NCI-H524 (cell line): ENCODE results near the gene LYRM9.
"Not testable (repeated sequence)": the region's sequence is repeated elsewhere in the genome, so short reads cannot be mapped to it uniquely, and the experiment has no call there.

Experiments used
- DNase-seq, 2 experiments: peaks; one replicate each; lab custom pipeline; 2025; lab: John Stamatoyannopoulos, UW

The LYRM9 gene

DNA sequence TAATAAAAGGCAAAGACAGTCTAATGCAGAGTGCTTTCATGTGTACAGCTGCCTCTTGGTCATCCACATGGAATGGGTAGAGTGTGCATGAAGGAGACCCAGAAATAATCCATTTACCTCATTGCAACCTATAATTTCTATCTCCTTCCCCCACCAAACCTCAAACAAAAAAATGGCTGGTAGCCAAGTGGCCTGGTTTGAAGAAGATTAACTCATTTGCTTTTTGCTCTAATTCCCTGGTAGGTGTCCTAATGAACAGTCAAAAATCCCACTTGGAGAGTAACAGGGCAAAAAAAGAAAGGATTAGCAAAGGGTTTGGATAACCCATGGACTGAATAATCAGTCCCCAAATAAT is 13.0 kb upstream of the LYRM9 start:
- peak; percentile 39 to 51 for DNase-seq

DNA sequence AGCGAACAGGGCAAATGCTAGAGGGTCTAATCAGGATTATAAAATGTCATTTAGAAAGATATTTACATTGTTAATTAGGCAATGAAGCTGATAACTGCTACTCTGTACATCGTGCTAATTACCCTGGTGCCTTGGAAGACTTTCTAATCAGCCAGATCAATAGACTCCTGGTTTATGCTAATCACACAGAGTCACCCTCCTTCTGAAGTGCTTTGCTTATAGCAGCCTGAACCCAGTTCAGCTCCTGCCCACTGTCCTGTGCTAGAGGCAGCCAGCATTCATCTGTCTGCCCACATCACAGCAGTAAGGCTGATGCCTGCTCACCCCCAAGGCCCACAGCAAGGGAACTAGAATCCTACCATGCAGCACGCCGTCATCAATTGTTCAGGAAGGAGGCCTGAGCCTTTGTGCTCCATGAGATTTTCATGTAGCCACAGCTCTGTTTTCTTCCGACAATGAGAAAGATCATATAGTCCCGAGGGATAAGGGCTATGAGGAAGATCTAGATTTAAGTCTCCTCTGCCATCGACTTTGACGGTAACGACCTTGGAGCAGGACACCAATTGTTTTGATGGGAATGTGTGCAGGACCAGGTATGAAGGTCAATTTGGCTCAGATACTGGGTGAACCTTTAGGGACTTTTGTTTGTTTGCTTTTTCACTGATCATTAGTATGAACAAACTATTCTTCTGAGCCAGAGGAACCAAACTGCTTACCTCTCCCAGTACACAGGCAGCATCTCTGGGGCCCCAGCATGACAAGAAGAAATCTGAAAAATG is 12.5 kb upstream of the LYRM9 start:
- DNase-seq = no peak

DNA sequence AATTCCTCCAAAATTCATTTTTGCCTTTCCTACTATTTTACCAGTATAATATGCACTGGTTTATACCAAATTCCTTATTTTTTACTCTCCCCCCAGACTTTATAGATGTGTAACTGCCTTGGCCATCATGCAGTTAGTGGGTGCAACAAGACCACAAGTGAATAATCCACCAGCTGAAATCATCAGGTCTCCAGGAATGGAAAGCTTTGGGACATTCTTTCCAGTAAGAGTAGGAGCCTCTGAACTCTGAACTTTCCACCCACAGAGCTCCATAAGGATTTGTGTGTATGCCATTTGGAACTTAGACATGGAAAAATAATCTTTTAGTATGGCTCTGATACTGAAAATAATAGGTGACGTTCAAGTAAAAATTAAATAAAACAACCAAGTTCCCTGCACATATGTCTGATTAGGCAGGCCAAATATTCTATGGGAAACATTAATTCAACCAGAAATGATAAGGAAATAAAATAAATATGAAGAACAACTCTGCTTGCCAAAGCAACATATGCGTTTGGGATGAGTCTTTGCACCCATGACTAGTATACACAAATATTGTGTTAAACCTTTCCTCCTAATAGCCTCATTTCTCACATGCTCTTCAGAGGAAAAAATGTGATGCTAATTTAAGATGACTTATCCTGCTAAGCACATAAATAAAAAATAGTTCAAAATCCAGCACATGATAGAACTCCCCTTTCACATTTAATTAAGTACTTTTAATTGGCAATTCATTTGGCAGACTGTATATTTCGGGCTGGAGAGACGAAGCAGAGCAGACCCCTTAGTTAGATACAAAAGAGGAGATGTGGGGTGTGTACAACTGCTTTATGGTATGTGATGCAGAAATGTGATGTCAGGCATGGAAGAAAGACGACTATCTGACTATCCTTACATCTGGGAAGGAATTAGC is 11.6 kb upstream of the LYRM9 start:
- DNase-seq = no peak

DNA sequence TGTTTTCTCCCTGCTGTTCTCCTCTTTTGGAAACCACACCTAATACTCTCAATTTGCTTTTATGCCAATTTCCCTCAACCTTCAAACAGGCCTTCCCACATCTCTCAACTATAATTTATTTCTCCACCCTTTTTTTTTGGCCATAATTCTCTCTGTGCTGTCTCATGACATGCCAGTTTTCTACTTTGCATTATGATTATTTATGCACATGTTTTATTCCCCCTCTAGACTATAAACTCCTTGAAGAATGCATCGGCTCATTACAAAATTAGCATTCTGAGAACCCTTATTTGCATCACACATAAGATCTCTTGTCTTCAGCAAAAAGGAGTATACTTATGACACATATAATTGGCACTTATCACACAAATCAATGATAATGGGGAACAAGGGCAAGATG is 10.9 kb upstream of the LYRM9 start:
- no peak for DNase-seq

DNA sequence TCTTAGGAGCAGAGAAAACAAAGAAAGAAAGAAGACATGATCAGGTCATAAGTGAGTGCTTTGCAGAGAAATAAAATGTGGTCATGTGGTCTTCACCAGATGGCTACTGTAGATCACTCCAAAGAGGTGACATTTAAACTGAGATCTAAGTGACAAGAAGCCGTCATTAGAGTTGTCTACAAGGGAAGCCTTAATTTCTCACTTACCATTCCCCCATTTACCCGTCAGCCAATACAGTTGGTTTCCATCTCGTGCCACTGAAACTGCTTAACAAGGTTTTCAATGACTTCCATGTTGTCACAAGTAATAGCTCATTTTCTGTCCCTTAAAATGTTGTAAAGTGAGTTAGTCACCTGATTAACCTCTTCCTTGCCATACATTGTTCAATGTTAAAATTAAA is 6.4 kb upstream of the LYRM9 start:
- peak in 1 of 2 experiments; percentile 37 for DNase-seq

DNA sequence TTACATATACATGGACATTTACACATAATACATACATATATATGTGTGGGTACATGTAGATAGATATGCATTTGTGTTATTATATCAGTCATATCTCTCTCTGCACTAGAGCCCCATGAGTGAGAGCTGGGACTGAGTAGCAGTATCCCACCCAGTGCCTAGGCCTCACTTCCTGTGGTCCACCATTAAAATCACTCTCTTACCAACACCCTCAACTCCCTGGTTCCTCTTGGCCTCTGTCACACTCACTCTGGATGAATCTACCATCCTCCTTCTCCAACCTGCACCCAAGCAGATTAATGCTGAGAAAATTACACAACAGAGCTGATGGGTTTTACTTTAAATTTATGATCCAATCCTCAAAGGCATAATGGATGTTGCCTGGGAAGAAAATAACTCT is 4.9 kb upstream of the LYRM9 start:
- DNase-seq = no peak

DNA sequence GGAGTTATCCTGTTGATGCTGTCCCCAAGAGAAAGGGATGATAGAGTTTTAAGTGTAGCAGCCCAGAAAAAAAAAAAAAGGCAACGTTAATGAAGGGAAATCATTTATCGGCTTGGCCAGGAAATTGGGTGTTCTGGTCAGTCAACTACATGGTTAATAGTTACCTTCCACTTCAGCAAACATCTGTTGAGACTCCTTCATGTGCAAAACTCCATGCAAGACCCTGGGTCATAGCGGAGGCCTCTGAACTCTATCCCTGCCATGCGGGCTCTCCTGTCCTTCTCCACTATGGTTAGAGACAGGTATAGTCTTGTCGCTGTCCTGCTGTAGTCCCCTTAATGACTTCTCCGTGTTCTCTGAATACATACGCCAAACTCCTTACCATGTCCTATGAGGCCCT is 3.5 kb upstream of the LYRM9 start:
- DNase-seq = no peak

DNA sequence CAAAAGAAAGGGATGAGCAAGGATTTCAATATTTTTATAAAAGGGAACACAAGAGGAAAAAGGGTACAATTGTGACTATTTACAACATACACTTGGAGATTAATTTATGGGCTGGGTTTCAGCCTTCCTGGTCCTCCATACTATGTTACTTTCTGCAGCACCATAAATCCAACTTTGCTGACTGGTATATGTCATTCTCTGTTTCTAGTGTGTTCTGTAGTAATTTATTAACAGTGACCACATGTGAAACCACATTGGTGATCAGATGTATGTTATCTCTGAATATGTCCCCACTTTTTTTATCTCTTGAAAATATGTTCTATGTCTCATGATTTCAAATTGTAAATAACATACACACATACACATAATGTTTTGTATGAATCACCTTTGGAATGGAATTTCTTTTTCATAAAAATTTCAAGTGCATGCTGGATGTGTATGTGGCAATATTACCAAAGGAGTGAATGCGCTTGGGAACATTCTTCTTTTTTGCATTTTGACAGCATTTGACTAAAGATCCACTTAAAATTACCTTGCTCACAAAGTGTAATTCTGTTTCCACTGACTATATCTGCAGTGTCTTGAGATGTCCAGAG is 2.9 kb upstream of the LYRM9 start:
- no peak for DNase-seq

DNA sequence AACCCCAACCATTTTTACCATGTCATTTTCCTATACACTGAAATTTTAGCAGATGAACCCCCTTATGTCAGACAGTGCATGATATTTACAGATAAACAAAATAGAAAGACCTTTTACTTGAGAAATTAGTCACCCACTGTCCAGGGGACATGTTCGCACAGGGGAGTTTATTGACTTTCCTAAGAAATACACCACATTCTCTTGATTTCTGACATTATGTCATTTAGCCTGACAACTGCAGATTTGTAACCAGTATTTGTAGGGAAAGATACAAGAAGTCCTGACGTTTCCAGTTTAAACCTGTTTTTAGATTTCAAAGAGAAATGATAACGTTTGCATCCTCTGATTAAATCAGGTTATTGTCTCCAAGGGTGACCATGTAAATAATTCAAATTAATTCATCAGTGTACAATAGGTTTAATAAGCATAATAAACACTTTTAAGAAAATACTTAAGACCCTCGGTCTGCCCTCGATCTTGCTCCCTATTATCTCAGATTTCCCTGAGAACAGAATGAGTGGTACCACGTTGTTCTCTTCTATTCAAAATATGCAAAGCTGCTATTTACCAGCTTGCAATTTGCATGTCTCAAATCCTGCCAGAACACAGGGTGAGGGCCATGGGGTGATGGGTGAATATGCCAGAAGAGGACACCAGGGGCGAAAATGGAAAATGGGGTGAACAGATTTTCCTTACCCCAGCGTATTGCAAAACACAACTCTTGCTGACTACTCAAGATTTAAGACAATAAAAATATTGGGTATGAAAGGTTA is 2.1 kb upstream of the LYRM9 start:
- no peak for DNase-seq

DNA sequence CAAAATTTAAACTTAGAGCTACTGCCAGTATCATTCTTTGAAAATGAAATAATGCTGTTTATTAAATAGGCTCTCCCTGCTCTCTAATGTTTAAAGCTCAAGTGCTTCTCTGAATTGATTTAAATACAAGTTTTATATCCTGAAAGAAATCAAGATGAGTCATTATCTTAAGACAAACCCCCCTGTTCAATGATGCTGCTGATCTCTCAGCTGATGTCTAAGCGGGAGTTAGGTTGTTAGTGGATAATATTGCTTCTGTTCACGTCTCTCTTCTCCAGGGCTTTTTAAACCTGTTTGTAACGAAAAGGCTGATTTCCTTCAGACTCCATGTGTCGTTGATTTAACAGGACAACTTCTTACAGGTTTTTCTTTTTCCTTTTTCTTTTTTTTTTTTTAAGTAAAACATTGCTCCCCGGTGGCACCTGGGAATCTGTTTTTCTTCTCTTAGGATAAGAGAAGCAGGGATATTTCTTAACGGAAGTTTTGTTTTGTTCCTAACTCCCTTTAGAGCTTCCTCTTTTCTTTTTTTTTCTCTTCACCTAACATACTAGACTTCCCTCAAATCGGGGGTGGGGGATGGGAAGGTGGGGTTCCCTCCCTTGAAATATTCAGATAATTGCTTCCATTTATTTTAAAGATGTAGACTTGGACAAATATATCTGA is 807 bp upstream of the LYRM9 start:
- DNase-seq = no peak

DNA sequence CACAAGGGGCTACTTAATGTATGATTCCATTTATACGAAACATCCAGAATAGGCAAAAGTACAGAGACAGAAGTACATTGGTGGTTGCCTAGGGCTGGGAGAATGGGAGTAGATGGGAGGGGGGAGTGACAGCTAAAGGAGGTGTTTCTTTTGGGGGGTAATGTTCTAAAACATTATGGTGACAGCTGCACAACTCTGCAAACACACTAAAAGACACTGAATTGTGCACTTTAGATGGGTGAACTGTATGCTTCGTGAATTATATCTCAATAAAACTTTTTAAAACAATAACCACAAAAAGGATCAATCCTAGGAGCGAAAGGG is 661 bp downstream of the LYRM9 start:
- DNase-seq = no peak

DNA sequence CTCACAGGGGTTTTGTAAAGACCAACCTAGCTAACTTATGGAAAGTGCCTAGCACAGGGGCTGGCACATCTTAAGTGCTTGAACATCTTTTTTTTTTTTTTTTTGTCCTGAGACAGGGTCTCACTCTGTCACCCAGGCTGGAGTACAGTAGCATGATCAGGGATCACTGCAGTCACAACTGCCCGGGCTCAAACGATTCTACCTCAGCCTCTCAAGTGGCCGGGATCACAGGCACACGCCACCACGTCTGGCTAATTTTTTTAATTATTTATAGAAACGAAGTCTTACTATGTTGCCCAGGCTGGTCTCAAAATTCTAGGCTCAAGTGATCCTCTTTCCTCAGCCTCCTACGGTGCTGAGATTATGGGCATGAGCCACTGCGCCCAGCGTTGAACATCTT is 1.3 kb downstream of the LYRM9 start:
- no peak for DNase-seq

DNA sequence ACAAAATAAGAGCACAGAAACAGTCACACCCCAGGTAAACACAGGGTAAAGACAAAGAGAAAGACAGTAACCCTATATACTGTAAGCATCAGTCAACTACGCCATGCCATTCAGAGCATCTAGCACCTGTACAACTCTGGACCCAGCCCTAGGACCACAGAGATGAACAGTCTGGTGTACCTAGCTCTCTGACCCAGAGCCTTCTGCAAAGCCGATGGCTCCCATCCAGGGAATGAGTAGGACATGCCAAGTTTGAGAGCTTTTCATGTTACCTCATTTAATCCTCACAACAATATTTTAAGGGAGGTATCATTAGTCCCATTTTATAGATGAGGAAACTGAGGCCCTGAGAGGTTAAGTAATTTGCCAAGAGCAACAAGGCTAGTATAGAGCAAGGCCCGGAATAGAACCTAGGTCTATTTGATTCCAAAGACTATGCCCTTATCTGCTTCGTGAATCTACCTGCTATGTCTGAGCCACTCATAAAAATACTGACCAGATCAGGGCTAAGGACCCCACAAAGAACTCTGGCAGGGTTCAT is 3.4 kb downstream of the LYRM9 start:
- DNase-seq = no peak

DNA sequence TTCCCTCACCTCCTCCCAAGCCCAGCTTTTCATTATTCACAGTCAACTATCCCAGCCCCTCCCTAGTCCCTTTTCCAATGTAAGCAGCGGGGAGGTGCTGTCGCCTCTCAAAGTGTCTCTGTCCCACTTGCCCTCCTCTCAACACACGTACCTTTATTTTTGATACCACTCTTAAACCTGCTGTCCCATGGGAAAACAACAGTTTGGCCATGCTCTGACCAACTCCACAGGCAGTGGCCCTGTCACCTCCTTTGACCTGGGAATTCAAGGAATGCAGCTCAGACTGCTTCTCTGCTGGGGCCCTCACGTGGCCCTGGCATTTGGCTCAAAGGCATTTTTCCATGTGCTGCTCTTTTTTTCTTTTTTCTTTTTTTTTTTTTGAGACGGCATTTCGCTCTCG is 4.2 kb downstream of the LYRM9 start:
- no peak for DNase-seq

DNA sequence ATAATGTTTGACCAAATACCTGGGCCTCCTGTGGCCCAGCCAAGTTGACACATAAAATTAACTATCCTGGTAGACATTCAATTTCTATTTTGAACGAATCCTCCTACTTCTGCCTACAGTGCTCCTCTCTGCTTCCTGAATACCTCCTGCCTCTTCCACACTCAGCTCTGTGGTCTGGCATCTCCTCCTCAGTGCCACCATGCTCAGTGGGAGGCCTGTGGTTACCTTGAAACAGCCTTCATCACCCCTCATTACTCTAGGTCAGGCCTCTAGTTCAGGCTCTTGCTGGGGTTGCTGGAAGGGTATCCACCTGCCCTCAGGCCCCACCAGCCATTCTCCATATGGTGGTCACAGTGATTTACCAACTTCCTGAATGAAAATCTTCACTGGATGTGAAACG is 5.1 kb downstream of the LYRM9 start:
- DNase-seq = no peak

DNA sequence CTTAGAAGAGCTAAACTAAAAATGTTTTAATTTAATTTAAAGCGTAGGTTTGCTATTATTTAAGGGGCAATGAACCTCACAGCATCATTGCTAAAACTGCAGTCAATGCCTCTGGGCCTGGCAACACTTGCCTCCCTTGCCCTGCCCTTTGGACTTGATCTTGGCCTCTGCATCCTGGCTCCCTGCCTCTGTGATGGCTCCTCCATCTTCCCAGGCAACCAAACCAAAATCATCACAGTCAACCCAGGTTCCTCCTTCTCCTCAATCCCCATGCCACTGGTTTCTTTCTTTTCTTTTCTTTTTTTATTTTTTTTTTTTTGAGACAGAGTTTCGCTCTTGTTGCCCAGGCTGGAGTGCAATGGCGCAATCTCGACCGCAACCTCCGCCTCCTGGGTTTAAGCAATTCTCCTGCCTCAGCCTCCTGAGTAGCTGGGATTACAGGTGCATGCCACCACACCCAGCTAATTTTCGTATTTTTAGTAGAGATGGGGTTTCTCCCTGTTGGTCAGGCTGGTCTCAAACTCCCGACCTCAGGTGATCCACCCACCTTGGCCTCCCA is 6.7 kb downstream of the LYRM9 start:
- not testable (repeated sequence) for DNase-seq

DNA sequence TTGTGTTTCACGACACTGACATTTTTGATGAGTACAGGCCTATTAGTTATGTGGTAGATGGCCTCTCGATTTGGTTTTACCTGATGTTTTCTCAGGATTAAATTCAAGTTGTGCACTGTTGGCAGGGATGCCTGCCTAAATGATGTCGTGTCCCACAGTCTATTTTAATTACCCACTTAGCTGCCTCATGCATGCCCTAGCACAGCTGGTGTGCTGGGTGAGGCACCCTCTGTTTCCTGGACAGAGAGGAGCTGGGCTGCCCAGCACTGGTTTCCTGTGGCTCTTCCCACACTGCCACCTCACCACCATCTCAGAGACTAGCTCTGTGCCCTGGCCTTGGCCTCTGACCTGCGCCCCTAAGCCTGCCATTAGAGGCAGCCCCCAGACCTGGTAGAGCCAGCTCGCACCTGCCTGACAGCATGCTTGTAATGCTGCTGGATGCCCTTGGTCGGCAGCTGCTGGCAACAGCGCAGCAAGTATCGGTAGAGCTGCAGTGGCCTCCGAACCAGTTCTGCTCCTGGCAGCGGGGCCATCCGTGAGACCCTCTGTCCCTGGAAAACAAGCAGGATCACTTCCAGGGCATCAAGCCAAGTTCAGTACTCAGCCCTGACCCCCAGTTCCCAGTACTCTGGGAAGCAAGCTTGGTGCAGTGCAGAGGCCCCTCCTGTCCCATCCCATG is 10.9 kb downstream of the LYRM9 start:
- DNase-seq = peak; percentile 62 to 89

DNA sequence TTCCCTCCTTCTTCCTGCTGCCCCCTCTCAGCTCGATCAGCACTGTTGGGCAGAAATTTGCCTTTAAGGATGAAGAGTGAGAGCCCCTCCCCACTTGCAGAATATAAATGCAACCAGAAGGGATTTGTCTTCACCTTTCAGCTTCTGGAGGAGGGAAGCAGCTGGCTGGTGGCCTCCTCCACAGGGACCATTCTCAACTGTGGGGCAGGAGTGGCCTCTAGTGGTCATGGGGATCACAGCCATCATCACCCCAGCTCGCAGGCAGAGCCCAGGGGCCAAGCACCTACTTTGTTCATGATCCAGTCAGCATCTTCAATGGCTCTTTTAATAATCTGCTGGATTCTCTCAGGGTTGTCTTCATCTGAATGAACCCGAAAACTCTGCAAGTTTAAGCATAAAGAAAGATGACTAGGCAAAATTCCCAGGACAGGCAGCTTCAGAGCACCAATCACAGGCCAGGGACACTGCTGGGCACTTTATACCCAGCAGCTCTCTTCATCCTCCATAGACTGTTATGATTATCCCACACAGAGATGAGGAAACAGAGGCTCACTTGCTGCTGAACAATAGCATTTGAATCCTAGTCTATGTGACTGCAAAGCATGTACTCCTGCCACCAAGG is 13.1 kb downstream of the LYRM9 start:
- DNase-seq = peak; percentile 92 to 97

DNA sequence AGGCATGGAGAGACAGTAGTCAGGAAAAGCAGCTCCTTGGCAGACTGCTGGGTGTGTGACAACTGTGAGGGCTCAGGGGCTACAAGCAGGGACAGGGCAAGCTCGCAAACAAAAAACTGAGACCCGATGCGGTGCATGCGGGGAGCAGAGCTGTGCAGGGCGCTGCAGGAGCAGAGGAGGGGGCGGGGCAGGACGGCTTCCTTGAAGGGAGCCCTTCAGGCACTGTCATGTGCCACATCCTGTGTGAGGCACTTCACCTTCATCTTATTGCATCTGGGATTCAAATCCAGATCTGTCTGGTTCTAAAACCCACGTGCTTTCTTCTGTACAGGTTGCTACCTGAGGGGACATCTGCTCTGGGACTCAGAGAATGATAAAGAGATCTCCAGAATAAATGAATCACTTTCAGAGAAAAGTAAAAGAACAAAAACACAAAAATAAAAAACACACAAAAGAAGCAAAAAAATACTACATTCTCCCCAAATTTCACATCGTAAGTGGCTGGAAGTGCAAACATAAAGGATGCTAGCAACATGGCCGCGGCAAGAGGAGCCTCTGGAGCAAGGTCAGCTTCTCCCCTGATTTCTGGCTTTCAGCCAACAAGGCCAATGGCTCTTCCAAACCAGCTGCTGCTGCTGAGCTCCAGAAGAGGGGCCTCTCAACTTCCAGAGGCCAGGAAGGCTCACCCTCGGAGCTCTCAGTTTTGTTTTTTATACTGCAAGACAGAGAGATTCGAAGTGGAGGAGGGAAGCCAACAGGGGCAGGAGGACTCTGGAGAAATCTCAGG is 14.2 kb downstream of the LYRM9 start:
- peak; percentile 84 to 93 for DNase-seq
